HG02852 (cell line): ENCODE data around the gene LRPAP1.

ENCODE experiments used
- ATAC-seq: cut with Tn5 transposase; IDR thresholded peaks from one replicate; pipeline ENCODE4 v1.9.1; 2021; ENCODE audit warnings: mild to moderate bottlenecking, moderate library complexity; ENCODE audit not compliant: unreplicated experiment

The LRPAP1 gene

GRCh38 chr4:3475713-3476260 is 56.4 kb downstream of the LRPAP1 start:
- no peak for ATAC-seq

DNA sequence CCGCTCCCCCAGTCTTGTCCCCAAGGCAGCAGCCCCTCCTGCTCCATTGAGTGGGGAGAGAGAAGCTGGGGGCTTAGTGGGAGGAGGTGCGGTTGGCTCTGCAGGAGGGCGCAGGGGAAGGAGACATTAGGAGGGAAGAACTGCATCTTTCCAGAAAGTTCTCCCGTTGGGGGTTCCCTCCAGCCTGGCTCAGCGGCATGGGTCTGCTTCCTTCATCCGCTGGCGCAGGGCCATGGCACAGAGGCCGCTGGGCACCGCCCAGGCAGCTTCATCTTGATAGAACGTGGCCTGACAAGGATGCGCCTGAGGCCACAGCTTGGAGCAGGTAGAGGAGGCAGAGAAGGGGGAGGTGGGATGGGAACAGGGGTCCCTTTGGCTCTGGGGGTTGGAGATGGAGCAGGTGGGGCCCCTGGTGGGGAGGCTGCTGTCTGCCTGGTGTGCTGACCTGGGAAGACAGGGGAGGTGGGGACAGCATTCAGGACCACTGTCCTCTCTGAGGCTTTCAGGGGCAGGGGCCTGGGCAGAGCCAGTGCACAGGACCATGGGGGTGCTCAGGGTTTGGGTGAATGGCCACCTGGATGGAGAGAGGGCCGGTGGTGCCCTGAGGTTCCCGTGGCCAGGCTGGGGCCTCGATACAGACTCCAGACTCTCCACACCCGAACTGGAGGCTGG is 57.0 kb downstream of the LRPAP1 start:
- ATAC-seq = no peak

- ATAC-seq = no peak
Measured at GRCh38 chr4:3473996-3474765, 58.0 kb downstream of the LRPAP1 start.

- ATAC-seq = no peak
Measured at GRCh38 chr4:3473181-3473950, 58.9 kb downstream of the LRPAP1 start.

DNA sequence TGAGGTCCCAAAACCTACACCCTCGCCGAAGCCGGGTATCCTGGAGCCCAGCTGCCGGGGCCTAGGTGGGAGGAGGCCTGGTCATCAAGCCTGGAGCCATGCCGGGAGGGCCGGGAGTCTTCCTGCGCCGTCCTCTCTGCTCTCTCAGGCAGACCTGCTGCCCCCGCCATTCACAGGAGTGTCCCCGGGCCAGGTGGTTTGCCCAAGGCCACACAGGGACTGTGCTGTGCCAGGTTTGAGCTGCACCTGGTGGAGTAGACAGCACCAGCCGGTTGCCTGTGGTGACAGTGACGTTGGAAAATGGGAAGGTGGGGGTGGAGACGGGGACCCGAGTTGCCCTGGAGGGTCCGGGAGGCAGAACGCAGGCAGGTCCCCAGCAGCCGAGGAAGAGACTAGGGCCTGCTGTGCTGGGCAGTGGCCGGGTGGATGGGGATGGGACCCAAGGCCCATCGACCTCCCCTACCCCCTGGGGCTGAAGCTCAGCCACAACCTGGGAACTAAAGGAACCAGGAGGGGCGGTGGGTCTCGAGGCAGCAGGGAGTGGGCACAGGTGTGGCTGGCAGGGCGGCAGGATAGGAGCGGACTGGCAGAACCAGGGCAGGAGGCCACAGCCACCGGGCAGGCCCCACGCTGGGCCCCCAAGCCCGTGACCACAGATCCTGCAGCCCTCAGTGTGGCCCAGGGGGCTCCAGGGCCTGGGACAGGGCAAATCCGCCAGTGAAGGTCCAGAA is 59.6 kb downstream of the LRPAP1 start:
- no peak for ATAC-seq

- no peak for ATAC-seq
Measured at GRCh38 chr4:3471886-3472285, 60.3 kb downstream of the LRPAP1 start.

DNA sequence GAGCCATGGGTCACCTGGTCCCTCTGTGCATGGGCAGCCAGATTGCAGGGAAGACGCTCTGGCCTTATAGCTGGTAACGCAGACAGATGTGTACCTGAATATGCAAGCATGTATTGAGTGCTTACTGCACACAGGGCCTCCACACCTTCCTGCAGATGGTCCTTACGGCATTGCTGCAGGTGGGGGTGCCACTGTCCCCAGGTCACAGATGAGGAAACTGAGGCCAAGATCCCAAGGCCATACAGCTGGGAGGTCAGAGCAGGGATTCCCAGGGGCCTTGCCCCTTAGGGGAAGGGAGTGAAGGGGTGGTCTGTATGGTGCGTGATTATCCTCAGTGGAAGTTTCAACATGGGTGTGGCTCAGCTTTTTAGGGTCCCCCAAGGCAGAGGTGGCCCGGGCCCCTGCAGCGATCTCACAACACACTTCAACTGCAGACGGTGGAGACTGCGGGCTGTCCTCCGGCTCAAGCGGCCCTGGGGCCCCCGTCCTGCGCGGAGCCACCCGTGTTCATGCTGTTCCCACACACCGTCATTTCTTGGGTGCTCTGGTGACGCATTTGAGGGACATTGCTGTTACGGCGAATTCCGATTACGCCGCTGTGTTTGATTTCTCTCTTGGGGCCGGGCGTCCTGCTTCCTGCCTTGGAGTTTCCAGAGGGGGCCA is 61.0 kb downstream of the LRPAP1 start:
- no peak for ATAC-seq

- no peak for ATAC-seq
Measured at GRCh38 chr4:3470244-3471097, 61.8 kb downstream of the LRPAP1 start.

DNA sequence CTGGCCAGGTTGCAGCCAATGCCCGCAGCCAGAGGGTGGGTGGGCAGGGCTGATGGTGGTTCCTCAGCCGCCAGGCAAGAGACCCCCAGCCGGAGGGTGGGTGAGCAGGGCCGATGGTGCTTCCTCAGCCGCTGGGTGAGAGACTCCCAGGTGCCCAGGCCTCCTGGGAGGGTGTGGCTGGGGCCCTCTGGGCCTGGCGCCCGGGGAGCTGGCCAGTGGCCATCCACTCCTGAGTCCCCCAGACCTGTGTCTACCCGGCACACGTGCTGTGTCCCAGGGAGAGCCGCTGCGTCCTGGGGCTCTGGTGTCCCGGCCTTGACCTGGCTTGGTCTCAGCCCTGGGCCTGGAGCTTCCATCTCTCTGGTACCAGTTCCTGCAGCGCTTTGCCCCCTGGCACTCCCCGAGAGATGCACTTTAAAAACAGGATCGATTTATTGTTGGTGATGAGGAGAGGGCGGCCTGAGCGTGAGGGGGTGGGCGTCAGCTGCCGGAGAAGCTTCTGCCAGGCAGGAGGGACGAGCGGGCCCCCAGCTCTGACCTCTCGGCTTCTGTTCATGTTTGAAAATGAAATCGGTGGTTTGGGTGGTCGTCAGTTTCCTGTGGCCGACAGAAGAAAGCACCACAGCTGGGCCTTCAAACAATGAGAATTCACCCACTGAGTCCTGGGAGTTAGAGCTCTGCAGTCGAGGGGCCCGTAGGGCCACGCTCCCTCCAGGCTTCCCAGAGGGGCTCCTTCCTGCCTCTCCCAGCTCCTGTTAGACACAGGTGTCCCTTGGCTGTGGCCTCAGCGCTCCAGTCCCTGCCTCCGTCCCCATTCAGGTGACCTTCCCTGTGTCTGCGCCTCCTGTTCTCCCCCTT is 62.6 kb downstream of the LRPAP1 start:
- ATAC-seq = no peak

GRCh38 chr4:3468804-3469203 is 63.4 kb downstream of the LRPAP1 start:
- ATAC-seq = no peak

DNA sequence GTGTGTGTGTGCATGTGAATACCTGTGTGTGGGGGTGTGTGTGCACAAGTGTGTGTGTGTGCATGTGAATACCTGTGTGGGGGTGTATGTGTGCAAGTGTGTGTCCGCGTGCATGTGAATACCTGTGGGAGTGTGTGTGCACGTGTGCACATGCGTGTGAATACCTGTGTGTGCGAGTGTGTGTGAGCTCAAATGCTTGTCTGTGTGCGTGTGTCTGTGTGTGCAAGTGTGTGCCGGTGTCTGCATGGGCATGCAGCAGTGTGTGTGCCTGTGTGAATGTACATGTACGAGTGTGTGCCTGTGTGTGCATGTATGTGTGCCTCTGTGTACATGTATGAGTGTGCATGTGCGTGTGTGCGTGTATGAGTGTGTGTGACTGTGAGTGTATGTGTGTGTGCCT is 64.1 kb downstream of the LRPAP1 start:
- ATAC-seq = no peak

- ATAC-seq = no peak
Measured at GRCh38 chr4:3467601-3468031, 64.6 kb downstream of the LRPAP1 start.

GRCh38 chr4:3466691-3467600 is 65.3 kb downstream of the LRPAP1 start:
- ATAC-seq = no peak

GRCh38 chr4:3465698-3466671 is 66.2 kb downstream of the LRPAP1 start:
- no peak for ATAC-seq

DNA sequence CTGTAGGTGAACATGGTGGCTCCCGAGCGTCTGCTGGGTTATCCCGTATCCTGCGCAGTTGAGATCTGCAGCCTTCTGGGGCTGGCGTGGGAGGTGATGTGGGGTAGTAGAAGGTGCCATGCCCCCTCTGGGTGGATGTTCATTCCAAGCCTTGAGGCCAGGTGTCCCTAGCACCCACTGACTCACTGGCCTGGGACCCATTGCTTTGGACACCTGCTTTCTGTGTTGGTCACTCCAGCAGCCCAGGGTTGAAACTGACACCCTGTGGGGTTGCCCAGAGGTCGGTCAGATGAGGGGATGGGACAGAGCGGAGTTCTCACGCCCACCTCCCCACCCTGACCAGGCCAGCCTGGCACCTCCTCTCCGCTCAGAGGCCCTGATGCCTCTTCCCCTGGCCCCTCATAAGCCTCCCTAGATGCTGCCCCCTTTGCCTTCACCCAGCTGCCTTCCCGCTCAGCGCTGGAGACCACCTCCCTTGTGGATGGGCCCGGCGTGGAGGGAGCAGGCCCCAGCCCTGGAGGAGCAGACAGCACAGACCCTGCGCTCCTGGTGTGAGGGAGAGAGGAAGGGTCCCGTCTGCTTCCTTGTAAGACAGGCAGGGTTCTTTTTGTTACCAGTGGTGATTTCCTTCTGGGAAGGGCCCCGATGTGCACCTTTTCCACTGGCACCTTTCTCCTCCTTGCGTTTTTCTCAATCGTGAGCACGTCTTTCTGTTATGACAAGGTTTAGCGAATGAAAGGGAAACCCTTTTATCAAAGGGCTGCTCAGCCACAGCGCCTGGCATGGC is 67.1 kb downstream of the LRPAP1 start:
- no peak for ATAC-seq
